SK-N-MC (cell line): ENCODE results near the gene ELMO1.

Source experiments
- EZH2 ChIP-seq: fragments of 200-600 bp; sonication (generic); IDR thresholded peaks from one replicate; pipeline ENCODE4 v1.6.1; 2017; ENCODE audit warnings: antibody characterized with exemption
- FOXP2 ChIP-seq: optimal IDR thresholded peaks from 2 replicates; pipeline ENCODE3; 2011; ENCODE audit warnings: mild to moderate bottlenecking, moderate library complexity; ENCODE audit not compliant: insufficient read depth; ENCODE audit errors: extremely low read length, control extremely low read depth
- POLR2AphosphoS5 ChIP-seq: IDR thresholded peaks from 2 replicates; pipeline ENCODE4 v1.6.1; 2012; ENCODE audit warnings: mild to moderate bottlenecking, low read depth, low read length, borderline replicate concordance

- TF ChIP-seq POLR2AphosphoS5, result no peak
- no peak for TF ChIP-seq EZH2
- no peak for TF ChIP-seq FOXP2
Measured at GRCh38 chr7:36946401-36946739, 502.3 kb downstream of the ELMO1 start.
